HepG2 (cell line): ENCODE measurements around the gene PPP1R9B. TPM values are rescaled to one million over a fixed set of nuclear protein-coding genes. Genes with fewer than 3 reads are reported as not detected.

Experiments used
- ATF1 ChIP-seq: IDR thresholded peaks from 2 replicates; pipeline ENCODE4 v1.6.1; 2016; ENCODE audit warnings: mild to moderate bottlenecking, control low read depth
- ELF3 ChIP-seq: IDR thresholded peaks from 2 replicates; pipeline ENCODE4 v1.6.1; 2016; ENCODE audit warnings: missing genetic modification reagents, missing compliant biosample characterization
- FOXA1 ChIP-seq, 2 experiments: fragments of 450-650 bp in 1 of 2; sonication (generic) in 1 of 2; formaldehyde crosslinking in 1 of 2; IDR thresholded peaks; 2 replicates each; pipeline versions ENCODE4 v1.4.0 to v1.6.1; 2016 to 2020; ENCODE audit warnings: missing genetic modification reagents in 1 of 2
- HMGA1 ChIP-seq: sonication (generic); formaldehyde crosslinking; conservative IDR thresholded peaks from 2 replicates; pipeline ENCODE4 v1.4.0; 2020; ENCODE audit warnings: missing genetic modification reagents
- HNRNPK ChIP-seq: fragments of 200-400 bp; formaldehyde crosslinking; IDR thresholded peaks from 2 replicates; pipeline ENCODE4 v1.6.1; 2018; ENCODE audit warnings: low read length, low read depth, moderate library complexity, mild to moderate bottlenecking; ENCODE audit not compliant: poor library complexity, severe bottlenecking
- ISL2 ChIP-seq: sonication (generic); formaldehyde crosslinking; IDR thresholded peaks from 2 replicates; pipeline ENCODE4 v1.5.0; 2020; ENCODE audit warnings: missing genetic modification reagents
- NR2F1 ChIP-seq, 2 experiments: fragments of 450-650 bp in 1 of 2; formaldehyde crosslinking in 1 of 2; IDR thresholded peaks; 2 replicates each; pipeline versions ENCODE4 v1.5.0 to v1.6.1; 2016 to 2020; ENCODE audit warnings: mild to moderate bottlenecking in 1 of 2, missing compliant biosample characterization in 1 of 2, missing genetic modification reagents in 1 of 2, moderate library complexity in 1 of 2
- ZBTB42 ChIP-seq: sonication (generic); formaldehyde crosslinking; IDR thresholded peaks from 2 replicates; pipeline ENCODE4 v1.5.0; 2020; ENCODE audit warnings: mild to moderate bottlenecking, missing genetic modification reagents
- ZFP36L1 ChIP-seq: sonication (generic); formaldehyde crosslinking; IDR thresholded peaks from 2 replicates; pipeline ENCODE4 v1.8.0; 2022; ENCODE audit warnings: mild to moderate bottlenecking, missing genetic modification reagents, moderate library complexity
- ZNF746 ChIP-seq: sonication (generic); formaldehyde crosslinking; IDR thresholded peaks from 2 replicates; pipeline ENCODE4 v1.8.0; 2022; ENCODE audit warnings: mild to moderate bottlenecking, missing genetic modification reagents
- polyA plus RNA-seq, 8 experiments: library from polyadenylated mRNA; depleted of rRNA in 3 of 8; stranded (reverse) in 7 of 8; unstranded in 1 of 8; fragments of >200 nt; fragmentation: Illumina TruSeq in 4 of 8; extraction: Trizol in 4 of 8; gene quantifications; 2 replicates each; pipeline versions ENCODE4 v1.2.1 to v1.2.3, GENCODE V29; 2011 to 2016; ENCODE audit warnings: low read depth in 4 of 8, missing spikeins in 1 of 8, mixed read lengths in 1 of 8; ENCODE audit not compliant: insufficient read depth in 1 of 8
- total RNA-seq, 5 experiments: library from RNA; depleted of rRNA; stranded (reverse); fragments of >200 nt; fragmentation: Illumina TruSeq; extraction: Trizol; gene quantifications; 2 replicates each; pipeline ENCODE4 v1.2.3, GENCODE V29; 2016; ENCODE audit warnings: low read depth in 1 of 5
- TF ChIP-seq, protein P1 (sequence below): sonication (generic); formaldehyde crosslinking; IDR thresholded peaks from 2 replicates; pipeline ENCODE4 v1.8.1; 2023; ENCODE audit warnings: mild to moderate bottlenecking, moderate library complexity, missing genetic modification reagents
- TF ChIP-seq, protein P2 (sequence below): fragments of 450-650 bp; IDR thresholded peaks from 2 replicates; pipeline ENCODE4 v1.6.1; 2017
- TF ChIP-seq, protein P3 (sequence below): sonication (generic); formaldehyde crosslinking; conservative IDR thresholded peaks from 2 replicates; pipeline ENCODE4 v1.4.0; 2020; ENCODE audit warnings: missing genetic modification reagents

Gene PPP1R9B
- total and polyA plus RNA-seq, 2 of the 13 experiments (the other 11 are each of a cell fraction or from before 2014, with no cell fraction given) = 9.4 to 15.8 TPM

DNA sequence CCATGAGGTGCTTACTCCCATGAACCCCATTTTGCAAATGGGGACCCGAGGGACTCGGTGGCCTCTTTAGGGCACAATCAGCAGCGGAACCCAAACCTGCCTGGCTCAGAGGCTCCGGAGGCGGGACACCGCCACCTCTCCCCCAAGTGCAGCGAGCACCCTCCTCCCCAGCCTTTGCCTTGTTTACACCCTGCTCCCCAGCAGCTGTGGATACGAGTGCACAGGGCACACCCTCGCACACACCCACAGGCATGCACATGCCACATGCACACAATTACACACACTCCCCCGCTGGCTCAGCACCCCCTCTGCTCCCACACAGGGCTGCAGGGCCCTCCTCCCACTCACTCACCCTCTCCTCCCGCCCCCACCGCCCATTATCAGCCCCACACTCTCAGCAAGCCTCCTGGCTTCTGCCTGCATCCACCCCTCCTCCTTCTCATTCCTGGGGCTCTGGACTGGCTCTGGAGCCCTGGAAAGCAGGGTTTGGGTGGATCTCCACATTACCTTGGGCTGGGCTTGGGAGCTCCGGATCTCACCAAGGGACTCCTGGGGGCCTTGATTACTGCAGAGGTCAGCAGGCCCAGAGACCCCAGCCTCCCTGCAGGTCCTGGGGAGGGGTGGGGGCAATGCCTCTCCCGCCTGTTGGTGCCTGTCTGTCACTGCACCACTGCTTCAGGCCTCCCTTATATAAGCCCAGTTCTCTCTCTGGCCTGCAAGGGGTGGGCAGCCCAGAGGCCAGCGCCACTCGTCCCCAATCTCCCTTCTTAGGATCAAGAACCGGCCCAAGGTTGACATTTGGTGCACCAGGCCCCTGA lies 48.9 kb downstream of the PPP1R9B start (continued):
- TF ChIP-seq, protein P1, sequence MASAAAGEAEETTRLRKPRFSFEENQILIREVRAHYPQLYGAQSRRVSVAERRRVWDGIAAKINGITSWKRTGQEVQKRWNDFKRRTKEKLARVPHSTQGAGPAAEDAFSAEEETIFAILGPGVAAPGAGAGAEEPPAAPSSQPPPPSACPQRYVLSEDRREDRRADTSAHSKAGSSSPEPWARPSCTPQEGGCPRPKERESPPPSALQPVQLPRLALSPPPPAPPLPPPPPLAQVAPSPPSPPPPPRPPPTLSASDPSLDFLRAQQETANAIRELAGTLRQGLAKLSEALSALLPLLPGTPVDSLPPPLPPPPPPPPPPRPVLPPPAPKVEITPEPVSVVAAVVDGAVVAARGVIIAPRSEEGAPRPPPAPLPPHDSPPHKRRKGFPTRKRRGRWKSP (CRISPR knock-in tag) = no peak
- TF ChIP-seq ELF3 (CRISPR knock-in tag) = no peak
- TF ChIP-seq, protein P2, sequence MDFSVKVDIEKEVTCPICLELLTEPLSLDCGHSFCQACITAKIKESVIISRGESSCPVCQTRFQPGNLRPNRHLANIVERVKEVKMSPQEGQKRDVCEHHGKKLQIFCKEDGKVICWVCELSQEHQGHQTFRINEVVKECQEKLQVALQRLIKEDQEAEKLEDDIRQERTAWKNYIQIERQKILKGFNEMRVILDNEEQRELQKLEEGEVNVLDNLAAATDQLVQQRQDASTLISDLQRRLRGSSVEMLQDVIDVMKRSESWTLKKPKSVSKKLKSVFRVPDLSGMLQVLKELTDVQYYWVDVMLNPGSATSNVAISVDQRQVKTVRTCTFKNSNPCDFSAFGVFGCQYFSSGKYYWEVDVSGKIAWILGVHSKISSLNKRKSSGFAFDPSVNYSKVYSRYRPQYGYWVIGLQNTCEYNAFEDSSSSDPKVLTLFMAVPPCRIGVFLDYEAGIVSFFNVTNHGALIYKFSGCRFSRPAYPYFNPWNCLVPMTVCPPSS = no peak
- TF ChIP-seq ZBTB42 = no peak
- no peak for TF ChIP-seq ATF1
- 0 out of 2 replicates have a peak, but pooled peaks have one; percentile 9 for TF ChIP-seq ISL2 (CRISPR knock-in tag)
- TF ChIP-seq, protein P3, sequence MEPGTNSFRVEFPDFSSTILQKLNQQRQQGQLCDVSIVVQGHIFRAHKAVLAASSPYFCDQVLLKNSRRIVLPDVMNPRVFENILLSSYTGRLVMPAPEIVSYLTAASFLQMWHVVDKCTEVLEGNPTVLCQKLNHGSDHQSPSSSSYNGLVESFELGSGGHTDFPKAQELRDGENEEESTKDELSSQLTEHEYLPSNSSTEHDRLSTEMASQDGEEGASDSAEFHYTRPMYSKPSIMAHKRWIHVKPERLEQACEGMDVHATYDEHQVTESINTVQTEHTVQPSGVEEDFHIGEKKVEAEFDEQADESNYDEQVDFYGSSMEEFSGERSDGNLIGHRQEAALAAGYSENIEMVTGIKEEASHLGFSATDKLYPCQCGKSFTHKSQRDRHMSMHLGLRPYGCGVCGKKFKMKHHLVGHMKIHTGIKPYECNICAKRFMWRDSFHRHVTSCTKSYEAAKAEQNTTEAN (CRISPR knock-in tag) = peak; percentile 99
- no peak for TF ChIP-seq HMGA1 (CRISPR knock-in tag)
- no peak for TF ChIP-seq NR2F1 (CRISPR knock-in tag; IDR thresholded peaks at IDR 0.05)
- TF ChIP-seq ZFP36L1 = no peak
- no peak for TF ChIP-seq HNRNPK
- no peak for TF ChIP-seq FOXA1 (IDR thresholded peaks at IDR 0.05)
- peak; percentile 78 for TF ChIP-seq FOXA1 (CRISPR knock-in tag; IDR thresholded peaks at IDR 0.05)
- TF ChIP-seq ZNF746 (CRISPR knock-in tag) = no peak
